ENCODE measurements around the gene MEI1.

DNA sequence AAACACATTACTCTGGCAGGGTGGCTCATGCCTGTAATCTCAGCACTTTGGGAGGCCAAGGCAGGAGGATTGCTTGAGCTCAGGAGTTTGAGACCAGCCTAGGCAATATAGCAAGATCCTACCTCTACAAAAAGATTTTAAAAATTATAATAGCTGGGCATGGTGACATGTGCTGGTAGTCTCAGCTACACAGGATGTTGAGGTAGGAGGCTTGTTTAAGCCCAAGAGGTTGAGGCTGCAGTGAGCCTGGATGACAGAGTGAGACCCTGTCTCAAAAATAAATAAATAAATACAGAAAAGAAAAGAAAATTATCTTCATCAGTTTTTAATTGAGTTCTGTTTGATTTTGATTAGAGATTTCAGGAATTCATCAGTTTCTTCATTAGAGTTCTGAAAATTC is 106.3 kb downstream of the MEI1 start:
- TF ChIP-seq, protein P1, sequence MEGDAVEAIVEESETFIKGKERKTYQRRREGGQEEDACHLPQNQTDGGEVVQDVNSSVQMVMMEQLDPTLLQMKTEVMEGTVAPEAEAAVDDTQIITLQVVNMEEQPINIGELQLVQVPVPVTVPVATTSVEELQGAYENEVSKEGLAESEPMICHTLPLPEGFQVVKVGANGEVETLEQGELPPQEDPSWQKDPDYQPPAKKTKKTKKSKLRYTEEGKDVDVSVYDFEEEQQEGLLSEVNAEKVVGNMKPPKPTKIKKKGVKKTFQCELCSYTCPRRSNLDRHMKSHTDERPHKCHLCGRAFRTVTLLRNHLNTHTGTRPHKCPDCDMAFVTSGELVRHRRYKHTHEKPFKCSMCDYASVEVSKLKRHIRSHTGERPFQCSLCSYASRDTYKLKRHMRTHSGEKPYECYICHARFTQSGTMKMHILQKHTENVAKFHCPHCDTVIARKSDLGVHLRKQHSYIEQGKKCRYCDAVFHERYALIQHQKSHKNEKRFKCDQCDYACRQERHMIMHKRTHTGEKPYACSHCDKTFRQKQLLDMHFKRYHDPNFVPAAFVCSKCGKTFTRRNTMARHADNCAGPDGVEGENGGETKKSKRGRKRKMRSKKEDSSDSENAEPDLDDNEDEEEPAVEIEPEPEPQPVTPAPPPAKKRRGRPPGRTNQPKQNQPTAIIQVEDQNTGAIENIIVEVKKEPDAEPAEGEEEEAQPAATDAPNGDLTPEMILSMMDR (IDR thresholded peaks at IDR 0.05), result no peak
- no peak for TF ChIP-seq POLR2A (IDR thresholded peaks at IDR 0.05)
